Stimulated activated CD4-positive, alpha-beta T cell treated with anti-CD3 and anti-CD28 coated beads, Interleukin-2, amount 100 ng/mL, for 48 hours (primary cell): Measurements from ENCODE around the gene MGRN1.

Experiments used
- DNase-seq, 2 donors: peaks; one replicate each; pipeline ENCODE4 v3.0.0-alpha.2; 2020

Gene MGRN1

GRCh38 chr16:4654964-4655590 is 30.5 kb downstream of the MGRN1 start:
- DNase-seq, result no peak

- DNase-seq, result no peak
These were observed 31.2 kb downstream of the MGRN1 start for GRCh38 chr16:4655801-4656200.

GRCh38 chr16:4656221-4656620 is 31.6 kb downstream of the MGRN1 start:
- no peak for DNase-seq

- DNase-seq, result no peak
These were observed 32.4 kb downstream of the MGRN1 start for GRCh38 chr16:4656695-4657686.

- no peak for DNase-seq
These were observed 35.0 kb downstream of the MGRN1 start for GRCh38 chr16:4659363-4660353.

- DNase-seq, result peak; percentile 54 to 72
These were observed 35.9 kb downstream of the MGRN1 start for GRCh38 chr16:4660454-4661007.

- DNase-seq, result no peak
These were observed 37.0 kb downstream of the MGRN1 start for GRCh38 chr16:4661661-4662060.

- DNase-seq, result no peak
These were observed 38.8 kb downstream of the MGRN1 start for GRCh38 chr16:4663465-4663776.

GRCh38 chr16:4663777-4664465 is 39.3 kb downstream of the MGRN1 start:
- no peak for DNase-seq

- peak; percentile 35 to 45 for DNase-seq
These were observed 40.2 kb downstream of the MGRN1 start for GRCh38 chr16:4664538-4665418.

GRCh38 chr16:4666537-4667202 is 42.0 kb downstream of the MGRN1 start:
- no peak for DNase-seq

- DNase-seq, result no peak
These were observed 42.8 kb downstream of the MGRN1 start for GRCh38 chr16:4667203-4667963.

GRCh38 chr16:4668313-4668960 is 43.8 kb downstream of the MGRN1 start:
- no peak for DNase-seq

GRCh38 chr16:4673387-4674046 is 48.9 kb downstream of the MGRN1 start:
- no peak for DNase-seq

GRCh38 chr16:4674926-4675530 is 50.4 kb downstream of the MGRN1 start:
- no peak for DNase-seq

- DNase-seq, result peak; percentile 46 to 56
These were observed 51.5 kb downstream of the MGRN1 start for GRCh38 chr16:4675864-4676786.

GRCh38 chr16:4676831-4677230 is 52.2 kb downstream of the MGRN1 start:
- DNase-seq, result no peak
